Large intestine (tissue), 3 donors: ENCODE results near the gene BPIFB3. TPM values are rescaled to one million over a fixed set of nuclear protein-coding genes. Genes with fewer than 3 reads are reported as not detected.

Experiments used
- DNase-seq, 2 donors: peaks; one replicate each; pipeline versions ENCODE4 v3.0.0 to v3.0.0-alpha.2; 2013
- H3K27ac ChIP-seq: one replicate; pipeline ENCODE4 v1.5.1; 2013; ENCODE audit warnings: low read length
- H3K27me3 ChIP-seq: 2 replicates; pipeline ENCODE4 v1.6.1; 2013; ENCODE audit warnings: low read length; ENCODE audit not compliant: control insufficient read depth, insufficient read depth
- H3K36me3 ChIP-seq: 2 replicates; pipeline ENCODE4 v1.6.1; 2013; ENCODE audit warnings: low read length; ENCODE audit not compliant: control insufficient read depth, insufficient read depth
- H3K4me1 ChIP-seq: one replicate; pipeline ENCODE4 v1.6.1; 2013; ENCODE audit warnings: low read length; ENCODE audit not compliant: control insufficient read depth, insufficient read depth
- H3K4me3 ChIP-seq: one replicate; pipeline ENCODE4 v1.5.1; 2013; ENCODE audit warnings: low read length
- H3K9me3 ChIP-seq: one replicate; pipeline ENCODE4 v1.6.1; 2013; ENCODE audit warnings: mild to moderate bottlenecking, low read depth, low read length, moderate library complexity; ENCODE audit not compliant: control insufficient read depth
- WGBS: methylation state at CpG from one replicate; pipeline ENCODE4 v1.1.5; 2013; ENCODE audit warnings: low lambda C conversion rate; ENCODE audit not compliant: insufficient coverage; 5-methylcytosine and 5-hydroxymethylcytosine counted together
- polyA plus RNA-seq: library from polyadenylated mRNA; unstranded; fragments of 120-200 nt; gene quantifications from one replicate; pipeline ENCODE4 v1.2.1, GENCODE V29; 2013

BPIFB3 gene
- polyA plus RNA-seq, 1 donor: not detected

GRCh38 chr20:33074675-33075074 is 21.0 kb downstream of the BPIFB3 start:
- 83% methylated on average over 2 of the region's 2 CpGs for WGBS
- no peaks in the 10 kb centered on the region for H3K36me3 ChIP-seq
- H3K27me3 ChIP-seq: no peaks in the 10 kb centered on the region
- H3K4me1 ChIP-seq: no peaks in the 10 kb centered on the region
- no peaks in the 10 kb centered on the region for H3K9me3 ChIP-seq
- no peak overlapping the region for H3K4me3 ChIP-seq
- no peak overlapping the region for H3K27ac ChIP-seq
- no peak for DNase-seq

- Histone ChIP-seq H3K36me3 (no peaks in the 10 kb centered on the region), H3K27me3 (no peaks in the 10 kb centered on the region), H3K9me3 (no peaks in the 10 kb centered on the region), H3K27ac (no peak overlapping the region), H3K4me1 (no peaks in the 10 kb centered on the region), H3K4me3 (no peak overlapping the region)
- DNase-seq: no peak
- no CpG with 5 or more reads among the region's 6 CpGs for WGBS
These were observed 21.6 kb downstream of the BPIFB3 start for GRCh38 chr20:33075281-33075680.

GRCh38 chr20:33076662-33077372 is 23.1 kb downstream of the BPIFB3 start:
- no peak for DNase-seq

GRCh38 chr20:33079259-33079658 is 25.6 kb downstream of the BPIFB3 start, which contains the start of gene BPIFB4:
BPIFB4 (plus strand) TSS chr20:33079643; CDS start chr20:33081527, 1,884 bp downstream.
- Histone ChIP-seq H3K27me3 (no peaks in the 10 kb centered on the region), H3K27ac (no peak within 1 kb of the TSS), H3K36me3 (no peaks in the 10 kb centered on the region), H3K9me3 (no peaks in the 10 kb centered on the region), H3K4me1 (no peaks in the 10 kb centered on the region), H3K4me3 (no peak within 1 kb of the TSS)
- DNase-seq: no peak
- no CpG with 5 or more reads among the region's 2 CpGs for WGBS

More at GRCh38 chr20:33076662-33077372, 23.1 kb downstream of the BPIFB3 start:
- H3K4me1 ChIP-seq: no peaks in the 10 kb centered on the region
- WGBS: no CpG with 5 or more reads among the region's 6 CpGs
- H3K36me3 ChIP-seq: no peaks in the 10 kb centered on the region
- no peak overlapping the region for H3K4me3 ChIP-seq
- no peak overlapping the region for H3K27ac ChIP-seq
- H3K27me3 ChIP-seq: no peaks in the 10 kb centered on the region
- H3K9me3 ChIP-seq: no peaks in the 10 kb centered on the region

- no peaks in the 10 kb centered on the region for H3K9me3 ChIP-seq
- H3K4me3 ChIP-seq: no peak overlapping the region
- DNase-seq: no peak
- WGBS: no CpG with 5 or more reads among the region's 7 CpGs
- no peaks in the 10 kb centered on the region for H3K36me3 ChIP-seq
- H3K27ac ChIP-seq: no peak overlapping the region
- H3K27me3 ChIP-seq: no peaks in the 10 kb centered on the region
- H3K4me1 ChIP-seq: no peaks in the 10 kb centered on the region
These were observed 27.9 kb downstream of the BPIFB3 start for GRCh38 chr20:33081411-33082154.

GRCh38 chr20:33082546-33082945 is 28.8 kb downstream of the BPIFB3 start:
- H3K9me3 ChIP-seq: no peaks in the 10 kb centered on the region
- no peak overlapping the region for H3K4me3 ChIP-seq
- H3K27me3 ChIP-seq: no peaks in the 10 kb centered on the region
- no peak for DNase-seq
- H3K27ac ChIP-seq: no peak overlapping the region
- no peaks in the 10 kb centered on the region for H3K4me1 ChIP-seq
- no peaks in the 10 kb centered on the region for H3K36me3 ChIP-seq
- WGBS: no CpG with 5 or more reads among the region's 6 CpGs

- no peaks in the 10 kb centered on the region for H3K4me1 ChIP-seq
- no peaks in the 10 kb centered on the region for H3K9me3 ChIP-seq
- no peak overlapping the region for H3K4me3 ChIP-seq
- H3K36me3 ChIP-seq: no peaks in the 10 kb centered on the region
- WGBS: 90% methylated on average over 2 of the region's 20 CpGs
- no peak for DNase-seq
- no peaks in the 10 kb centered on the region for H3K27me3 ChIP-seq
- no peak overlapping the region for H3K27ac ChIP-seq
These were observed 30.0 kb downstream of the BPIFB3 start for GRCh38 chr20:33083544-33084340.

GRCh38 chr20:33084722-33085121 is 31.0 kb downstream of the BPIFB3 start:
- no CpG with 5 or more reads among the region's 15 CpGs for WGBS
- Histone ChIP-seq H3K4me1 (no peaks in the 10 kb centered on the region), H3K36me3 (no peaks in the 10 kb centered on the region), H3K9me3 (no peaks in the 10 kb centered on the region), H3K27me3 (no peaks in the 10 kb centered on the region), H3K4me3 (no peak overlapping the region), H3K27ac (no peak overlapping the region)
- DNase-seq: no peak

- no peaks in the 10 kb centered on the region for H3K36me3 ChIP-seq
- H3K4me1 ChIP-seq: no peaks in the 10 kb centered on the region
- no peak overlapping the region for H3K27ac ChIP-seq
- DNase-seq: no peak
- WGBS: no CpG with 5 or more reads among the region's 14 CpGs
- H3K9me3 ChIP-seq: no peaks in the 10 kb centered on the region
- H3K4me3 ChIP-seq: no peak overlapping the region
- H3K27me3 ChIP-seq: no peaks in the 10 kb centered on the region
These were observed 32.5 kb downstream of the BPIFB3 start for GRCh38 chr20:33086052-33086722.

GRCh38 chr20:33091147-33091546 is 37.4 kb downstream of the BPIFB3 start:
- H3K27ac ChIP-seq: no peak overlapping the region
- no peaks in the 10 kb centered on the region for H3K27me3 ChIP-seq
- H3K36me3 ChIP-seq: no peaks in the 10 kb centered on the region
- no CpG with 5 or more reads among the region's 3 CpGs for WGBS
- no peak for DNase-seq
- H3K9me3 ChIP-seq: no peaks in the 10 kb centered on the region
- H3K4me3 ChIP-seq: no peak overlapping the region
- no peaks in the 10 kb centered on the region for H3K4me1 ChIP-seq
